Ascending aorta (tissue), 2 donors: ENCODE results near the gene CIAO3. TPM values are rescaled to one million over a fixed set of nuclear protein-coding genes. Genes with fewer than 3 reads are reported as not detected.

Experiments used
- DNase-seq, 2 donors: peaks; one replicate each; pipeline ENCODE4 v3.0.0-alpha.2; 2019; ENCODE audit warnings: low spot score in 2 of 2
- H3K27ac ChIP-seq, 2 donors: fragments of 200-600 bp; sonication (generic); one replicate each; pipeline ENCODE4 v1.5.1; 2016 to 2017; ENCODE audit warnings: mild to moderate bottlenecking in 1 of 2
- H3K27me3 ChIP-seq: fragments of 200-600 bp; sonication (generic); one replicate; pipeline ENCODE4 v1.5.1; 2017
- H3K36me3 ChIP-seq, 2 donors: fragments of 200-600 bp; sonication (generic); one replicate each; pipeline ENCODE4 v1.5.1; 2016
- H3K4me1 ChIP-seq, 2 donors: fragments of 200-600 bp; sonication (generic); one replicate each; pipeline ENCODE4 v1.5.1; 2016 to 2017; ENCODE audit warnings: mild to moderate bottlenecking in 1 of 2
- H3K4me3 ChIP-seq, 2 donors: fragments of 200-600 bp; sonication (generic); one replicate each; pipeline ENCODE4 v1.5.1; 2016 to 2017; ENCODE audit warnings: mild to moderate bottlenecking in 1 of 2
- H3K9me3 ChIP-seq, 2 donors: fragments of 200-600 bp; sonication (generic); one replicate each; pipeline ENCODE4 v1.5.1; 2016
- CTCF ChIP-seq, 3 experiments: fragments of 200-600 bp in 2 of 3; fragments of 450-650 bp in 1 of 3; sonication (generic) in 2 of 3; IDR thresholded peaks; one replicate each; pipeline ENCODE4 v1.5.1; 2016 to 2019; ENCODE audit warnings: antibody characterized with exemption in 3 of 3, mild to moderate bottlenecking in 1 of 3, moderate library complexity in 1 of 3
- intact Hi-C: fragments of 100-400 bp; cut with DNase I; formaldehyde crosslinking; loops from one replicate; pipeline ENCODE4 v1.15.1; 2023
- total RNA-seq: library from RNA; depleted of rRNA; stranded (reverse); fragments of >200 nt; gene quantifications from one replicate; pipeline ENCODE4 v1.1.0, GENCODE V29; 2016

CIAO3 gene
- total RNA-seq, 1 donor from 2014 or later = 103 TPM

GRCh38 chr16:752007-752312 is 11.2 kb upstream of the CIAO3 start:
- no peak overlapping the region for H3K4me3 ChIP-seq
- no peaks in the 10 kb centered on the region for H3K9me3 ChIP-seq
- no peaks in the 10 kb centered on the region for H3K36me3 ChIP-seq
- H3K27me3 ChIP-seq = no peaks in the 10 kb centered on the region
- H3K27ac ChIP-seq = no peak overlapping the region
- no peak for DNase-seq
- TF ChIP-seq CTCF (IDR thresholded peaks at IDR 0.05) = no peak
- H3K4me1 ChIP-seq = no peaks in the 10 kb centered on the region
- intact Hi-C loops = no loop called here

GRCh38 chr16:751152-752006 is 10.6 kb upstream of the CIAO3 start:
- Histone ChIP-seq H3K36me3 (no peaks in the 10 kb centered on the region), H3K27ac (no peak overlapping the region), H3K4me3 (no peak overlapping the region), H3K27me3 (no peaks in the 10 kb centered on the region), H3K4me1 (no peaks in the 10 kb centered on the region), H3K9me3 (no peaks in the 10 kb centered on the region)
- intact Hi-C loops = no loop called here
- DNase-seq = no peak
- TF ChIP-seq CTCF (IDR thresholded peaks at IDR 0.05) = no peak

- no peak for TF ChIP-seq CTCF (IDR thresholded peaks at IDR 0.05)
- no peak for DNase-seq
- H3K27me3 ChIP-seq = no peaks in the 10 kb centered on the region
- H3K27ac ChIP-seq = no peak overlapping the region
- H3K4me1 ChIP-seq = no peaks in the 10 kb centered on the region
- H3K36me3 ChIP-seq = no peaks in the 10 kb centered on the region
- no peaks in the 10 kb centered on the region for H3K9me3 ChIP-seq
- no peak overlapping the region for H3K4me3 ChIP-seq
- intact Hi-C loops = no loop called here
Measured at GRCh38 chr16:750485-750884, 9.7 kb upstream of the CIAO3 start.

- Histone ChIP-seq H3K27ac (no peak overlapping the region), H3K27me3 (no peaks in the 10 kb centered on the region), H3K4me3 (no peak overlapping the region), H3K36me3 (no peaks in the 10 kb centered on the region), H3K4me1 (no peaks in the 10 kb centered on the region), H3K9me3 (no peaks in the 10 kb centered on the region)
- no peak for TF ChIP-seq CTCF (IDR thresholded peaks at IDR 0.05)
- DNase-seq = no peak
- intact Hi-C loops = no loop called here
Measured at GRCh38 chr16:749010-749409, 8.2 kb upstream of the CIAO3 start.

- no peaks in the 10 kb centered on the region for H3K4me1 ChIP-seq
- no peak overlapping the region for H3K4me3 ChIP-seq
- no peaks in the 10 kb centered on the region for H3K36me3 ChIP-seq
- DNase-seq = no peak
- TF ChIP-seq CTCF (IDR thresholded peaks at IDR 0.05) = no peak
- H3K27ac ChIP-seq = no peak overlapping the region
- H3K9me3 ChIP-seq = no peaks in the 10 kb centered on the region
- H3K27me3 ChIP-seq = no peaks in the 10 kb centered on the region
- intact Hi-C loops = no loop called here
Measured at GRCh38 chr16:747978-748746, 7.4 kb upstream of the CIAO3 start.
